ENCODE measurements around the gene CERS6.
"Not testable (repeated sequence)": the region's sequence is repeated elsewhere in the genome, so short reads cannot be mapped to it uniquely, and the experiment has no call there.

The CERS6 gene

DNA sequence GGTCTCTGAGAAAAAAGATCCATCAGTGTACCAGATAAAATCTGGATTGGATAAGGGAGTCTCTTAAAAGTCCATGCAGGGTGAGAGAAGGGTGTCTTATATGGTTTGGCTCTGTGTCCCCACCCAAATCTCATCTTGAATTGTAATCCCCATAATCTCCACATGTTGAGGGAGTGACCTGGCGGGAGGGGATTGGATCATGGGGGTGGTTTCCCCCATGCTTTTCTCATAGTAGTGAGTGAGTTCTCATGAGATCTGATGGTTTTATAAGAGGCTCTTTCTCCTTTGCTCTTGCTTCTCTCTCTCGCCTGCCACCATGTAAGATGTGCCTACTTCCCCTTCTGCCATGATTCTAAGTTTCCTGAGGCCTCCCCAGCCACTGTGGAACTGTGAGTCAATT, 46.8 kb downstream of the CERS6 start:
- DNase-seq, result not testable (repeated sequence)

GRCh38 chr2:168503901-168504300, 47.8 kb downstream of the CERS6 start:
- no peak for DNase-seq

GRCh38 chr2:168504323-168504722, 48.3 kb downstream of the CERS6 start:
- no peak for DNase-seq

GRCh38 chr2:168510125-168510756, 54.2 kb downstream of the CERS6 start:
- DNase-seq, result no peak

- DNase-seq, result no peak
Measured at GRCh38 chr2:168514692-168515091, 58.6 kb downstream of the CERS6 start.

DNA sequence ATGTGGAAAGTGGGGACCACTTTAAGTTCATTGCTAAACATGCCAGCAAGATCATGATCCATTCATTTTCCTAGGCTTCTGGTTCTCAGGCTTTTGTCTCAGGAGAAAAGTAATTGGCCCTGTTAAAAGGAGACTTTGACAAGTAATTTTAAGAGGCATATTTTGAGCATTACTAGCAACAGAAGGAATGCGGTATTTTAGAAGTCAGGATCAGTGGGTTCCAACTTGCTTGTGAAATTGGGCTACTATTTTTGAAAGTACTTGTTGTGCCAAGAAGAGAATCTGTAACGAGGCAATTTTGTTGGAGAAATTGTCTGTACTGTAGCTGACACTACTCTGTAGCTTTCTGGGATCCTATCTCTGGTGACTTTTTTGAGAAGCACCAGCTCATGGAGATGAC, 59.4 kb downstream of the CERS6 start:
- DNase-seq, result no peak

DNA sequence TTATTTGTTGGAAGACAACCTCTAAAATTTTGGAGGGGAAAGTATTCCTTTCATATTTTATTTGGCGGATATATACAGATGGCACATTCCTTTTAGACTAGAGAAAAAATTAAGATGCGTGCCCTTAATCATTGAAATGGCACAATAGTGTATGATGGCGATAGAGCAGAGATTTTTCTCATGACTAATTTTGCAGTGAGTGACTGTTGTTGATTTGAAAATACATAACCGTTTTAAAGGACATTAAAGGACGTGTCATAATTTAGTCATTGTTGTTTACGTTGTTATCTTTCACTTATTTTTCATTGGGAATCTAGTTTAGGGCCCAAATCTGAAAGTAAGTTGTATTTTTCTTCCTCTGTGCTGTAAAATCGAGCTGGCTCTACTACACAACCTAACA, 61.7 kb downstream of the CERS6 start:
- DNase-seq, result no peak

DNA sequence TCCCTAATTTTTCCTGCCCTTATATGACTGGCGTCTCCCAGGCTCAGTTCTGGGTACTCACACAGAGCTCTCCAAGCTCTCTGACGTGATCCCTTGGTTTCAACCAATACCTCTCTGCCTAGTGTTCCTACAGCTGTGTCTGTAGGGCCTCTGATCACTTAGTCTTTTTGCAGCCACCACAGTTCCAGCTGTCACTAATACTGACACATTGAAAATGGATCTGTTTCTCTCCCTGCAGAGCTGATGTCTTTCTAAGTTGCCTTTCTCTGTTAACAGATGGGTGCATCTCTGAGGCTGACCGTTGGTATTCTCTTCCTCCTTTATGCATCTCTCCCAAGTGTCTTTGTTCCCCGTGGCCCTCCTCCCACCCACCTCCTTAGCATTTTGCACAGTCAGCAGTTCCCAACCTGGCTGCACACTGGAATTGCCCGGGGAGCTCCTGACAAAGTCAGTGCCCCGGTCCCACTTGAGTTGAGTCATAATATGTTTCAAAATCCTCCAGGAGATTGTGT, 62.5 kb downstream of the CERS6 start:
- peak; percentile 14 for DNase-seq

DNA sequence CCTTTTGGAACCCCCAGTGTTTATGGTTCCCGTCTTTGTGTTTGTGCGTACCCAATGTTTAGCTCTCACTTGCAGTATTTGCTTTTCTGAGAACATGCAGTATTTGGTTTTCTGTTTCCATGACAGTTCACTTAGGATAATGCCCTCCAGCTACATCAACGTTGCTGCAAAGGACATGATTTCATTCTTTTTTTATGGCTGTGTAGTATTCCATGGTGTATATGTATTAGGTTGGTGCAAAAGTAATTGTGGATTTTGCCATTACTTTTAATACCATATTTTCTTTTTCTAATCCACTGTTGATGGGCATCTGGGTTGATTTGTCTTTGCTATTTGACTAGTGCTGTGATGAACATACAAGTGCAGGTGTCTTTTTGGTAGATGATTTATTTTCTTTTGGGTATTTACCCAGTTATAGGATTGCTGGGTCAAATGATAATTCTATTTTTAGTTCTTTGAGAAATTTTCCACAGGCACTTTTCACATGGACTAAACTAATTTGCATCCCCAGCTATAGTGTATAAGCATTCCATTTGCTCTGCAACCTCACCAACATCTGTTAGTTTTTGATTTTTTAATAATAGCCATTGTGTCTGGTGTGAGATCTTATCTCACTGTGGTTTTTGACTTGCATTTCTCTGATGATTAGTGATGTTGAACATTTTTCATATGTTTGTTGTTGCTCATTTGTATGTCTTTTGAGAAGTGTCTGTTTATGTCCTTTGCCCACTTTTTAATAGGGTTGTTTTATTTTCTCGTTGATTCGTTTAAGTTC, 63.6 kb downstream of the CERS6 start:
- peak; percentile 40 for DNase-seq

DNA sequence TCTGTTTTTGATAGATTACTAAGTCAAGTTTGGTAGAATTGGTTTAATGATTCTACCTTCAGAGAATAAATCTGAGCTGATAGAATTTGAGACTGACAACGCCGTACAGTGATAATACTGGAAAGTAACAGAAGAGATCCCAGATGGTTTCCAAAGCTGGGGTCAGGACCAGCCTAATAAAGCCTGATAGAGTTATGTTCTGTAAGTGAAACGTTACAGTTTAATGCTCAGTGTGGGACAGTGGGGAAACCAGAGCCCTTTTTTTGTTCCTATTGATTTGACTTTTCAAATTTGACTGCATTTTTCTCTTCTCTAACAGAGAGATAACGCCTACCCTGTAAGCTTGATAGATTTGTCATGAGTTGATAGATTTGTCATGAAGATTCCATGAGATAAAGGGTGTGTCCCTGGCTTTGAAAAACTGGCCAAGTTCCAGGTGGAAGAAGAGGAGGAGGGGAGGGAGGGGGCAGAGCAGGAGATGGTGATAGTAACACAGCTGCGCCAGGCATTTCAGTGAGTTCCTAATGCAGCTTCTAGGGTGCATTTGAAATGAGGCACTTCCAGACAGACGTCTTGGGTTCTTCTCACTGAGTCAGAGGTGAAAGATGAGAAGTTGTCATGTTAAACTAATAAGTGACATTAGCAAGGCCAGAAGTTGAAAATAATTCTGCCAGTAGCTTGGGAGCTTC, 65.1 kb downstream of the CERS6 start:
- DNase-seq, result peak; percentile 50

DNA sequence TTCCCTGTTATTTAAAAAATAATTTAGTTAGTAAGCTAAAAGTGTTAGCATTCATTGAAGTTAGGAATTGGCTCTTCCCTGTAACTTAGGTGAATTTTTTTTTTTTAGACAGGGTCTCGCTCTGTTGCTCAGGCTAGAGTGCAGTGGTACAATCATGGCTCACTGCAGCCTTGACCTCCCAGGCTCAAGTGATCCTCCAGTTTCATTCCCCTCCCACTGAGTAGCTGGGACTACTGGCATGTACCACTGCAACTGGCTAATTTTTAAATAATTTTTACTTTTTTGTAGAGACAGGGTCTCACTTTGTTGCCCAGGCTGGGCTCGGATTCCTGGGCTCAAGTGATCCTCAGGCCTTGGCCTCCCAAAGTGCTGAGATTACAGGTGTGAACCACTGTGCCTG, 66.4 kb downstream of the CERS6 start:
- no peak for DNase-seq

DNA sequence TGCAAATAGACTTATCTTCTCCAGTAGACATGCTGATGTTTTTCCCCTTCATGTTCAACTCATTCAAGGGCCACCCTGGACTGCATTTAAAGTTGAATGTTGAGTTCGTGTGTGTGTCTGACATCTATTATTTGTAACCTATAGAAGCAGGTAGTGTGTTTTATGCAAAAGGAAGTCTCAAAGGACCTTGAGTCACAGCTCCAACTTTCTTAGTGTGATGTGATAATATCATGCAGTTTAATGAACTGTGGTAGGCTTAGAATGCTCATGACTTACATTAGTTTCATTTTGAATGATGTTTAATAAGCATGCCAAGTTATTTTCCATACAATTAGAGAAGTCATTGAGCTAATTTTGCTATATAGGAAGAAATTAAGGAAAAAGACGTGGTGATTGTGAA, 67.9 kb downstream of the CERS6 start:
- no peak for DNase-seq

DNA sequence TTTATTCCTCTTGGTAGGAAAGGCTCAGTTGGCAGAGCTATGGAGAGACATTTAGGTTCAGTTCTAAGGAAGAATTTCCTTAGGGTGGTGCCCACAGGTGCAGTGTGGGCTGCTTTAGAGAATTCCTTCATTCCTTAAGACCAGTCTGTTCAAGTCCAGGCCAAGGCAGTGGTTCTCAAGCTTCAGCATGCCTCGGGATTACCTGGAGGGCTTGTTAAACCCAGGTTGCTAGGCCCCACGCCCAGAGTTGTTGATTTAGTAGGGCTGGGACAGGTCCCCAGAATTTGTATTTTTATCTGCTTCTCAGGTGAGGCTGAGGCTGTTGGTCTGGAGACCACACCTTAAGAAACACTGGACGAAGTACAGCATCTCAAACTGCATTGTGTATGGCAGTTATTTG, 68.9 kb downstream of the CERS6 start:
- DNase-seq, result no peak

- DNase-seq, result no peak
Measured at GRCh38 chr2:168525716-168526446, 69.8 kb downstream of the CERS6 start.

- no peak for DNase-seq
Measured at GRCh38 chr2:168526641-168527040, 70.6 kb downstream of the CERS6 start.

DNA sequence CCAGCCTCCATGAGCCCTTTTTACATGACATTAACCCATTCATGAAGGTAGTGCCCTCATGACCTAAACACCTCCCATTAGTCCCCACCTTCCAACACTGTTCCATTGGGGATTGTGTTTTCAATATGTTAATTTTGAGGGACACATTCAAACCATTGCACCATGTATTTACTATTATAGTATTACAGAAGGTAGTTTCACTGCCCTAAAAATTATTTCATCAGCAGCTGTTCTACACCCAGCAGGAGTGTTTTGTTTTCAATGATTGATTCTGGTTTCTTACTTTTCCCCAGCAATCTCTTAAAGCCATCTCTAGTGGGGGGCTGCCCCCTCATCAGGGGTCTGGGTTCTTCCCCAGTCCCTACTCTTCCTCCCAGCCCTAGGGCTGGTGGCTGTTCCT, 71.9 kb downstream of the CERS6 start:
- DNase-seq, result no peak

GRCh38 chr2:168528469-168528868, 72.4 kb downstream of the CERS6 start:
- DNase-seq, result no peak

- DNase-seq, result peak; percentile 27
Measured at GRCh38 chr2:168529054-168529833, 73.2 kb downstream of the CERS6 start.

- peak; percentile 31 for DNase-seq
Measured at GRCh38 chr2:168529900-168530561, 74.0 kb downstream of the CERS6 start.

GRCh38 chr2:168530982-168531622, 75.0 kb downstream of the CERS6 start:
- peak; percentile 45 for DNase-seq

- no peak for DNase-seq
Measured at GRCh38 chr2:168534926-168535325, 78.9 kb downstream of the CERS6 start.
